HepG2 (cell line): ENCODE measurements around the gene B3GALNT2. TPM values are rescaled to one million over a fixed set of nuclear protein-coding genes. Genes with fewer than 3 reads are reported as not detected.
A peak's percentile ranks its signal among the peaks of the same experiment; 100 is the strongest.

ENCODE experiments used
- AHR ChIP-seq: IDR thresholded peaks from 2 replicates; pipeline ENCODE4 v1.6.1; 2018; ENCODE audit warnings: missing genetic modification reagents, missing compliant biosample characterization
- ASH2L ChIP-seq: fragments of 300-600, 200-600 bp; sonication (generic); IDR thresholded peaks from 2 replicates; pipeline ENCODE4 v1.7.0; 2017; ENCODE audit warnings: low read depth, mild to moderate bottlenecking, moderate library complexity, mixed read lengths, low read length; ENCODE audit not compliant: insufficient read length
- CAMTA2 ChIP-seq: sonication (generic); formaldehyde crosslinking; IDR thresholded peaks from 2 replicates; pipeline ENCODE4 v1.4.0; 2020; ENCODE audit warnings: mild to moderate bottlenecking, missing genetic modification reagents, borderline replicate concordance
- GABPB1 ChIP-seq: IDR thresholded peaks from 2 replicates; pipeline ENCODE4 v1.6.1; 2016; ENCODE audit warnings: mild to moderate bottlenecking, missing genetic modification reagents, moderate library complexity, missing compliant biosample characterization
- TBP ChIP-seq: sonication (generic); formaldehyde crosslinking; IDR thresholded peaks from 2 replicates; pipeline ENCODE4 v1.5.0; 2020; ENCODE audit warnings: missing genetic modification reagents
- TRIM24 ChIP-seq: sonication (generic); formaldehyde crosslinking; IDR thresholded peaks from 2 replicates; pipeline ENCODE4 v1.8.0; 2022; ENCODE audit warnings: mild to moderate bottlenecking, missing genetic modification reagents
- XRCC5 ChIP-seq: fragments of 200-400 bp; formaldehyde crosslinking; optimal IDR thresholded peaks from 2 replicates; pipeline ENCODE3; 2017; ENCODE audit warnings: mild to moderate bottlenecking, low read length
- ZFY ChIP-seq: sonication (generic); formaldehyde crosslinking; IDR thresholded peaks from 2 replicates; pipeline ENCODE4 v1.4.0; 2020; ENCODE audit warnings: missing genetic modification reagents
- ZMAT3 ChIP-seq: sonication (generic); formaldehyde crosslinking; conservative IDR thresholded peaks from 2 replicates; pipeline ENCODE4 v1.7.0; 2021; ENCODE audit warnings: missing genetic modification reagents
- ZNF431 ChIP-seq: sonication (generic); formaldehyde crosslinking; IDR thresholded peaks from 2 replicates; pipeline ENCODE4 v1.9.0; 2022; ENCODE audit warnings: missing genetic modification reagents, low read depth, mild to moderate bottlenecking, borderline replicate concordance
- polyA plus RNA-seq, 8 experiments: library from polyadenylated mRNA; depleted of rRNA in 3 of 8; stranded (reverse) in 7 of 8; unstranded in 1 of 8; fragments of >200 nt; fragmentation: Illumina TruSeq in 4 of 8; extraction: Trizol in 4 of 8; gene quantifications; 2 replicates each; pipeline versions ENCODE4 v1.2.1 to v1.2.3, GENCODE V29; 2011 to 2016; ENCODE audit warnings: low read depth in 4 of 8, missing spikeins in 1 of 8, mixed read lengths in 1 of 8; ENCODE audit not compliant: insufficient read depth in 1 of 8
- total RNA-seq, 5 experiments: library from RNA; depleted of rRNA; stranded (reverse); fragments of >200 nt; fragmentation: Illumina TruSeq; extraction: Trizol; gene quantifications; 2 replicates each; pipeline ENCODE4 v1.2.3, GENCODE V29; 2016; ENCODE audit warnings: low read depth in 1 of 5
- TF ChIP-seq, protein P1 (sequence below): IDR thresholded peaks from 2 replicates; pipeline ENCODE4 v1.6.1; 2018; ENCODE audit warnings: missing genetic modification reagents
- TF ChIP-seq, protein P2 (sequence below): sonication (generic); formaldehyde crosslinking; IDR thresholded peaks from 2 replicates; pipeline ENCODE4 v1.4.0; 2020; ENCODE audit warnings: mild to moderate bottlenecking, missing genetic modification reagents
- TF ChIP-seq, protein P3 (sequence below): sonication (generic); formaldehyde crosslinking; IDR thresholded peaks from 2 replicates; pipeline ENCODE4 v1.5.0; 2020; ENCODE audit warnings: mild to moderate bottlenecking, missing genetic modification reagents, moderate library complexity
- TF ChIP-seq, protein P4 (sequence below): IDR thresholded peaks from 2 replicates; pipeline ENCODE4 v1.6.1; 2018; ENCODE audit warnings: missing genetic modification reagents, mild to moderate bottlenecking, missing compliant biosample characterization

Gene B3GALNT2
- total and polyA plus RNA-seq, 2 of the 13 experiments (the other 11 are each of a cell fraction or from before 2014, with no cell fraction given) = 16.5 to 28.9 TPM

DNA sequence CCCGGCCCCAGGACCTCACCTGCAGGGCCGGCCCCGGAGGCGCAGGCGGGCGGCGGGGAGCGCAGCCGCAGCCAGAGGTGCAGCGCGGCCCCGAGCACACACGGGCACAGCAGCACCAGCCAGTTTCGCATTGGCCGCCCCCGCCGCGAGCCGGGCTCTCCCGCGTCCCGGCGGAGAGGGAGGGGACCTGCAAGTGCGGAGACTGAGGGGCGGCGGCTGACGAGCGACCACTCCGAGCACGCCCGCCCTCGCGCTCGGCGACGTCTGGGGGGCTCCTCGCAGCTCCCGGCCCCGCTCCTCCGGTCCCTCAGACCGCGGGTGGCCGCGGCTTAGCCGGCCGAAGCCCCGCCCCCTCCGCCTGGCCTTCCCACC is at the start of gene B3GALNT2 (continued):
- TF ChIP-seq ZNF431 (CRISPR knock-in tag) = no peak
- TF ChIP-seq TRIM24 (CRISPR knock-in tag) = no peak
- TF ChIP-seq, protein P1, sequence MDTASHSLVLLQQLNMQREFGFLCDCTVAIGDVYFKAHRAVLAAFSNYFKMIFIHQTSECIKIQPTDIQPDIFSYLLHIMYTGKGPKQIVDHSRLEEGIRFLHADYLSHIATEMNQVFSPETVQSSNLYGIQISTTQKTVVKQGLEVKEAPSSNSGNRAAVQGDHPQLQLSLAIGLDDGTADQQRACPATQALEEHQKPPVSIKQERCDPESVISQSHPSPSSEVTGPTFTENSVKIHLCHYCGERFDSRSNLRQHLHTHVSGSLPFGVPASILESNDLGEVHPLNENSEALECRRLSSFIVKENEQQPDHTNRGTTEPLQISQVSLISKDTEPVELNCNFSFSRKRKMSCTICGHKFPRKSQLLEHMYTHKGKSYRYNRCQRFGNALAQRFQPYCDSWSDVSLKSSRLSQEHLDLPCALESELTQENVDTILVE = no peak
- TF ChIP-seq ZFY = peak; percentile 70
- no peak for TF ChIP-seq GABPB1 (CRISPR knock-in tag)
- TF ChIP-seq CAMTA2 (CRISPR knock-in tag) = 0 out of 2 replicates have a peak, but pooled peaks have one; percentile 17
- TF ChIP-seq, protein P2, sequence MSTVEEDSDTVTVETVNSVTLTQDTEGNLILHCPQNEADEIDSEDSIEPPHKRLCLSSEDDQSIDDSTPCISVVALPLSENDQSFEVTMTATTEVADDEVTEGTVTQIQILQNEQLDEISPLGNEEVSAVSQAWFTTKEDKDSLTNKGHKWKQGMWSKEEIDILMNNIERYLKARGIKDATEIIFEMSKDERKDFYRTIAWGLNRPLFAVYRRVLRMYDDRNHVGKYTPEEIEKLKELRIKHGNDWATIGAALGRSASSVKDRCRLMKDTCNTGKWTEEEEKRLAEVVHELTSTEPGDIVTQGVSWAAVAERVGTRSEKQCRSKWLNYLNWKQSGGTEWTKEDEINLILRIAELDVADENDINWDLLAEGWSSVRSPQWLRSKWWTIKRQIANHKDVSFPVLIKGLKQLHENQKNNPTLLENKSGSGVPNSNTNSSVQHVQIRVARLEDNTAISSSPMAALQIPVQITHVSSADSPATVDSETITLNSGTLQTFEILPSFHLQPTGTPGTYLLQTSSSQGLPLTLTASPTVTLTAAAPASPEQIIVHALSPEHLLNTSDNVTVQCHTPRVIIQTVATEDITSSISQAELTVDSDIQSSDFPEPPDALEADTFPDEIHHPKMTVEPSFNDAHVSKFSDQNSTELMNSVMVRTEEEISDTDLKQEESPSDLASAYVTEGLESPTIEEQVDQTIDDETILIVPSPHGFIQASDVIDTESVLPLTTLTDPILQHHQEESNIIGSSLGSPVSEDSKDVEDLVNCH (CRISPR knock-in tag) = no peak
- TF ChIP-seq, protein P3, sequence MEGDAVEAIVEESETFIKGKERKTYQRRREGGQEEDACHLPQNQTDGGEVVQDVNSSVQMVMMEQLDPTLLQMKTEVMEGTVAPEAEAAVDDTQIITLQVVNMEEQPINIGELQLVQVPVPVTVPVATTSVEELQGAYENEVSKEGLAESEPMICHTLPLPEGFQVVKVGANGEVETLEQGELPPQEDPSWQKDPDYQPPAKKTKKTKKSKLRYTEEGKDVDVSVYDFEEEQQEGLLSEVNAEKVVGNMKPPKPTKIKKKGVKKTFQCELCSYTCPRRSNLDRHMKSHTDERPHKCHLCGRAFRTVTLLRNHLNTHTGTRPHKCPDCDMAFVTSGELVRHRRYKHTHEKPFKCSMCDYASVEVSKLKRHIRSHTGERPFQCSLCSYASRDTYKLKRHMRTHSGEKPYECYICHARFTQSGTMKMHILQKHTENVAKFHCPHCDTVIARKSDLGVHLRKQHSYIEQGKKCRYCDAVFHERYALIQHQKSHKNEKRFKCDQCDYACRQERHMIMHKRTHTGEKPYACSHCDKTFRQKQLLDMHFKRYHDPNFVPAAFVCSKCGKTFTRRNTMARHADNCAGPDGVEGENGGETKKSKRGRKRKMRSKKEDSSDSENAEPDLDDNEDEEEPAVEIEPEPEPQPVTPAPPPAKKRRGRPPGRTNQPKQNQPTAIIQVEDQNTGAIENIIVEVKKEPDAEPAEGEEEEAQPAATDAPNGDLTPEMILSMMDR (CRISPR knock-in tag) = no peak
- TF ChIP-seq AHR (CRISPR knock-in tag) = peak; percentile 7; the same call in 1 of the 2 replicates
- TF ChIP-seq, protein P4, sequence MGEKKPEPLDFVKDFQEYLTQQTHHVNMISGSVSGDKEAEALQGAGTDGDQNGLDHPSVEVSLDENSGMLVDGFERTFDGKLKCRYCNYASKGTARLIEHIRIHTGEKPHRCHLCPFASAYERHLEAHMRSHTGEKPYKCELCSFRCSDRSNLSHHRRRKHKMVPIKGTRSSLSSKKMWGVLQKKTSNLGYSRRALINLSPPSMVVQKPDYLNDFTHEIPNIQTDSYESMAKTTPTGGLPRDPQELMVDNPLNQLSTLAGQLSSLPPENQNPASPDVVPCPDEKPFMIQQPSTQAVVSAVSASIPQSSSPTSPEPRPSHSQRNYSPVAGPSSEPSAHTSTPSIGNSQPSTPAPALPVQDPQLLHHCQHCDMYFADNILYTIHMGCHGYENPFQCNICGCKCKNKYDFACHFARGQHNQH (CRISPR knock-in tag) = no peak
- peak; percentile 48; the same call in 1 of the 2 replicates for TF ChIP-seq ZMAT3 (CRISPR knock-in tag)
- no peak for TF ChIP-seq TBP
- TF ChIP-seq ASH2L = no peak
- no peak for TF ChIP-seq XRCC5
